Measurements from ENCODE around the gene TFAP2C. TPM values are rescaled to one million over a fixed set of nuclear protein-coding genes. Genes with fewer than 3 reads are reported as not detected.

Gene TFAP2C
- 4.0 and 4.9 TPM in 2 replicates for total RNA-seq
- long read RNA-seq, partial matches to known transcripts, result 2 of 2 reads
- long read RNA-seq, other reads (novel, unspliced or antisense), result 0 of 2 reads

DNA sequence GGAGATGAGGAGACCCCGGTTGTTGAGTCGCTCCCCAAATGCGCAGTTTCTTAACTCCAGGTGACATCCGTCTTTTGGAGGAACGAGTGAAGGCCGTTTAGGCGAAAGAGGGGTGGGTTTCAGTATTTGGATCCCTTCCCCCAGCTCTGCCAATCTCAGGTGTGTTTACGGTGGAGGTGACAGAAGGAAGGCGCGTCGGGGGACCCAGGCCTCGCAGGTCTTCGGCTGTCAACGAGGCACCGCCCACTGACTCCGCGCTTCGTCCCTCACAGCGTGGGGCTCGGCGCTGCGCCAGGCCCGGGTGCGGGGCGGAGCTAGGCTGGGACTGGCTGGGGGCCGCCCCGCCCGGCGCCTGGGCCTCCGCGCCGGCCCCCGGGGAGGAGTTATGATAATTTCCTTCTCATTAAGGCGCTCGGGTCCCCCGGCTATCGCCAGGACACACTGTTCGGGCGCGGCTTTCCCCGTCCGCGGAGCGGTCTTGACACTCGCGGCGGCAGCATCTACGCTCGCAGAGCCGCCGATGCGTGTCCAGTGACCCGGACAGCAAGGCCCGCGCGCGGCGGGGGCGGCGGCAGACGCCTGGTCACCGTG lies at the start of gene TFAP2C:
TFAP2C (plus strand) TSS at position 434 of the 591 bp plus-strand sequence. CDS start 239 bp downstream, outside the sequence.
- peak; percentile 59 for DNase-seq (ENCODE audit: low read depth, low spot score)
- Mint-ChIP-seq H3K9me3 (no peaks in the 10 kb centered on the region), H3K27me3 (ENCODE audit: low read depth) (peaks cover 98% of the 10 kb centered on the region), H3K36me3 (ENCODE audit: low read depth) (peaks cover 5% of the 10 kb centered on the region), H3K4me1 (peaks cover 22% of the 10 kb centered on the region), H3K27ac (ENCODE audit: unreplicated experiment) (no peak within 1 kb of the TSS), H3K4me3 (peak within 1 kb of the TSS; percentile 87)
- no peak for TF ChIP-seq CTCF (conservative IDR thresholded peaks at IDR 0.05)

DNA sequence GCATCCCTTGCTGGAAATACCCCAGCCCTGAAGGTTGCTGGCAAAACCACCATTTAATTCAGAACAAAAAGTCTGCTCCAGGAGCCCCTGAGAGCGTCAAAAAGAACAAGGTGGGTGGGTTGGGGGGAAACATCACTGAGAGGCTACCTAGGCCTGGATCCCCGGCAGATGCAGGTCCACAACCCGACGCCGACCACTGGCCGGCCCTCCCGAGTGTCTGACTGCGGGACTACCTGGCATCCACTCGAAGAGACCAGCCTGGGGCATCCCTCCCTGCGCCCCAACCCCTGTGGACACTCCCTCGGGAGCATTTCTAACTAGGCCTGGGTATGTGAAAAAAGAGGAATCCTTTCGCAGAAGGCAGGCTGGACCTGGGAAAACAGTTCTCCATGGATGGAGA lies 48.9 kb upstream of the TFAP2C start:
- Mint-ChIP-seq H3K36me3 (ENCODE audit: low read depth) (no peaks in the 10 kb centered on the region), H3K27ac (ENCODE audit: unreplicated experiment) (no peak overlapping the region), H3K9me3 (no peaks in the 10 kb centered on the region), H3K4me3 (no peak overlapping the region), H3K4me1 (no peaks in the 10 kb centered on the region), H3K27me3 (ENCODE audit: low read depth) (no peaks in the 10 kb centered on the region)
- DNase-seq (ENCODE audit: low read depth, low spot score), result no peak
- no peak for TF ChIP-seq CTCF (conservative IDR thresholded peaks at IDR 0.05)

DNA sequence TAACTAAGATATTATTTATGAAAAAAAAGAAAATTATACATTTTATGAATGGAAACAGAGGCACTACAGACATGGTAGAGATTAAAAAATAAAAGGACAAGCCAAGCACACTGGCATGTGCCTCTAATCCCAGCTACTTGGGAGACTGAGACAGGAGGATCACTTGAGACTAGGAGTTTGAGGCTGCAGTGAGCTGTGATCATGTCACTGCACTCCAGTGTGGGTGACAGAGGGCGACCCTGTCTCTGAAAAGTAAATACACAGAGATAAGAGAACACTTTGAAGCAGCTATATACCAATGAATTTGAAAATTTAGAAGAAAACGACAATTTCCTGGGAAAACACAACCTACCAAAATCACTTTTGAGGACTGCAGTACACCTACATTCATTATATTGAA lies 47.4 kb upstream of the TFAP2C start:
- H3K27ac Mint-ChIP-seq (ENCODE audit: unreplicated experiment), result no peak overlapping the region
- no peaks in the 10 kb centered on the region for H3K27me3 Mint-ChIP-seq (ENCODE audit: low read depth)
- no peak for DNase-seq (ENCODE audit: low read depth, low spot score)
- no peaks in the 10 kb centered on the region for H3K36me3 Mint-ChIP-seq (ENCODE audit: low read depth)
- H3K4me3 Mint-ChIP-seq, result no peak overlapping the region
- TF ChIP-seq CTCF (conservative IDR thresholded peaks at IDR 0.05), result no peak
- H3K9me3 Mint-ChIP-seq, result no peaks in the 10 kb centered on the region
- no peaks in the 10 kb centered on the region for H3K4me1 Mint-ChIP-seq

DNA sequence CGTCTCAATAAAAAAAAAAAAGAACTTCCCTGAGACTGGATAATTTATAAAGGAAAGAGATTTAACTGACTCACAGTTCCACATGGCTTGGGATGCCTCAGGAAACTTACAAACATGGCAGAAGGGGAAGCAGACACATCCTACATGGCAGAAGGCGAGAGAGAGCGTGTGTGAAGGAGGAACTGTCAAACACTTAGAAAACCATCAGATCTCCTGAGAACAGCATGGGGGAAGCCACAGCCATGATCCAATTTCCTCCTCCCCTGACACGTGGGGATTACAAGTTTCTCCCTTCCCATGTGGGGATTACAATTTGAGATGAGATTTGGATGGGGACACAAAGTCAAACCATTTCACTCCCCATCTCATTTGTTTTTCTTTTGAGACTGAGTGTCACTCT lies 46.6 kb upstream of the TFAP2C start:
- Mint-ChIP-seq H3K9me3 (no peaks in the 10 kb centered on the region), H3K36me3 (ENCODE audit: low read depth) (no peaks in the 10 kb centered on the region), H3K27ac (ENCODE audit: unreplicated experiment) (no peak overlapping the region), H3K27me3 (ENCODE audit: low read depth) (peaks cover 4% of the 10 kb centered on the region), H3K4me3 (no peak overlapping the region), H3K4me1 (no peaks in the 10 kb centered on the region)
- DNase-seq (ENCODE audit: low read depth, low spot score), result no peak
- TF ChIP-seq CTCF (conservative IDR thresholded peaks at IDR 0.05), result no peak

GRCh38 chr20:56584916-56585315 lies 44.2 kb upstream of the TFAP2C start:
- H3K27me3 Mint-ChIP-seq (ENCODE audit: low read depth), result peaks cover 6% of the 10 kb centered on the region
- H3K4me1 Mint-ChIP-seq, result no peaks in the 10 kb centered on the region
- TF ChIP-seq CTCF (conservative IDR thresholded peaks at IDR 0.05), result no peak
- no peak overlapping the region for H3K27ac Mint-ChIP-seq (ENCODE audit: unreplicated experiment)
- no peak for DNase-seq (ENCODE audit: low read depth, low spot score)
- H3K36me3 Mint-ChIP-seq (ENCODE audit: low read depth), result no peaks in the 10 kb centered on the region
- H3K4me3 Mint-ChIP-seq, result no peak overlapping the region
- H3K9me3 Mint-ChIP-seq, result no peaks in the 10 kb centered on the region

Data from neural crest cell (in vitro differentiated cells).